WI38 (cell line): ENCODE data around the gene AMFR.

Experiments used
- H3K4me3 ChIP-seq: 2 replicates; pipeline ENCODE4 v1.5.1; 2011; ENCODE audit warnings: low read depth, mild to moderate bottlenecking, control low read depth, low read length
- TF ChIP-seq, protein P1 (sequence below): IDR thresholded peaks from 2 replicates; pipeline ENCODE4 v1.5.1; 2012; ENCODE audit warnings: low read depth, mild to moderate bottlenecking, control low read depth, low read length

The AMFR gene

DNA sequence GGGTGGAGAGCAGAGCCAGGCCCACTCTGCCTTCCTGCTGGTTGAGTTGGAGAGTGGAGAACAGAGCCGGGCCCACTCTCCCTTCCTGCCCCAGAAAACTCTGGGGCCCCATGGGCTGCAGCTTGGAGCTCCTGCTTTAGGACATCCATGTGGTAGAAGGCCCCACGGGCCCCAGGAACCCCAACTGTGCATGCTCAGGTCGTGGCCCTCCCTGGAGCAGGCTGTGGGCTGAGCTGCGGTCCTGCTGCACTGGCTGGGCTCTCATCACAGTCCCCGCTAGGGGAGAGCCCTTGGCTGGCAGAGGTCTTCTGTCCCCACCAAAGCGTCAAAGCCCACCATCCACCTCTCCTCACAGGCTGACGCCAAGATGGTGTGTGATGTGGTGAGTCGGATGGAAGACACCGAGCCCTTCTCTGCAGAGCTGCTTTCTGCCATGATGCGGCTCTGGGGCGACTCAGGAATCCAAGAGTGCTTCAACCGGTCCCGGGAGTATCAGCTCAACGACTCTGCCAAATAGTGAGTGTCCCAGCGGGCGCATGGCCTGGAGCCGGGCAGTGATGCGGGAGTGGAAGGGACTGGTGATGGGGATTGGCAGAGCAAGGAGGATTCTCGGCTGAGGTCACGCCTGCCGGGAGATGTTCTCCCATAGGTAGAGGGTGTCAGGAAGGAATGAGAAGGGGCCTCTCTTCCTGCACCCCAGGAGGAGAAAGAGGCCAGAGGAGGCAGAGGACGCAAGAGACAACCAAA lies 96.9 kb downstream of the AMFR start:
- TF ChIP-seq, protein P1, sequence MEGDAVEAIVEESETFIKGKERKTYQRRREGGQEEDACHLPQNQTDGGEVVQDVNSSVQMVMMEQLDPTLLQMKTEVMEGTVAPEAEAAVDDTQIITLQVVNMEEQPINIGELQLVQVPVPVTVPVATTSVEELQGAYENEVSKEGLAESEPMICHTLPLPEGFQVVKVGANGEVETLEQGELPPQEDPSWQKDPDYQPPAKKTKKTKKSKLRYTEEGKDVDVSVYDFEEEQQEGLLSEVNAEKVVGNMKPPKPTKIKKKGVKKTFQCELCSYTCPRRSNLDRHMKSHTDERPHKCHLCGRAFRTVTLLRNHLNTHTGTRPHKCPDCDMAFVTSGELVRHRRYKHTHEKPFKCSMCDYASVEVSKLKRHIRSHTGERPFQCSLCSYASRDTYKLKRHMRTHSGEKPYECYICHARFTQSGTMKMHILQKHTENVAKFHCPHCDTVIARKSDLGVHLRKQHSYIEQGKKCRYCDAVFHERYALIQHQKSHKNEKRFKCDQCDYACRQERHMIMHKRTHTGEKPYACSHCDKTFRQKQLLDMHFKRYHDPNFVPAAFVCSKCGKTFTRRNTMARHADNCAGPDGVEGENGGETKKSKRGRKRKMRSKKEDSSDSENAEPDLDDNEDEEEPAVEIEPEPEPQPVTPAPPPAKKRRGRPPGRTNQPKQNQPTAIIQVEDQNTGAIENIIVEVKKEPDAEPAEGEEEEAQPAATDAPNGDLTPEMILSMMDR, result no peak

DNA sequence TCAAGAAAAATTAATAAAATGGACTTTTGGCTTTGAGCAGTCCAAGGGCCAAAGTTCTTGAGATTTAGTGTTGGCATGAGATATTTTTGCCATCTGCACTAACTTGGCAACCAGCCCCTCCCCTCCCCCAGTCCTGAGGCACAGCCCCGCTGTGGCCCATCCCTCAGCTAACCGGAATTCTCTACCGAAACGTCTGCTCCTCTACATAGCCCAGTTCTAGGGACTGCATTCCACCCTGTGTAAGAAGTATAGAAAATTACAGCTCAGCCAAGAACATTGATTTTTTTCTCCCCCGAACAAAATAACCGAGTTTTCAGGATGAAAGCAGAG lies 97.5 kb downstream of the AMFR start:
- H3K4me3 ChIP-seq, result no peak overlapping the region
- TF ChIP-seq, protein P1, result no peak

More for the DNA sequence above, 96.9 kb downstream of the AMFR start:
- no peak overlapping the region for H3K4me3 ChIP-seq

- TF ChIP-seq, protein P1, result no peak
- H3K4me3 ChIP-seq, result no peak overlapping the region
These were observed 98.0 kb downstream of the AMFR start for GRCh38 chr16:56327071-56327928.

DNA sequence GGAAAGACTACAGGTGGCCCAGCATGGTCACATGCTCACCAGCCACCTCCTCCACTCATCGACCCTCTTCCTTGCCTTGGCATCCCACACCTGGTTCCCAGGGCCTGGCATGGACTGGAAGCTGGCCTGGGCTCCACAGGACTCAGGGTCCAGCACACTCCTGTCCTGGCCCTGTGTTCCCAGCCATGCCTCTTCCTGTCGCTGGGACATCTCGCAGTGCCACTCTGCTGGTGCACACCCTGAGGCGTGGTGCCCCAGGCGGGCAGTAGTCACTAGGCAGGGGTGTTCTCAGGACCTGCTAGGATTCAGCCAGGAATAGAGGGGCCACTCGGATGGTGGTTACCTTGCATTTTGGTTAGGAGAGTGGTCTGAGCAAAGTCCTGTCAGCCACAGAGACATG lies 99.4 kb downstream of the AMFR start:
- no peak overlapping the region for H3K4me3 ChIP-seq
- TF ChIP-seq, protein P1, result no peak

- TF ChIP-seq, protein P1, result no peak
- no peak overlapping the region for H3K4me3 ChIP-seq
These were observed 100.9 kb downstream of the AMFR start for GRCh38 chr16:56324406-56324805.

- no peak overlapping the region for H3K4me3 ChIP-seq
- TF ChIP-seq, protein P1, result no peak
These were observed 103.8 kb downstream of the AMFR start for GRCh38 chr16:56321571-56321970.
